ENCODE data around the gene RPL32.

Gene RPL32

GRCh38 chr3:12875857-12876836 lies 34.8 kb upstream of the RPL32 start:
- no peak for DNase-seq (ENCODE audit: low read depth)
- 0 out of 2 replicates have a peak, but pooled peaks have one; percentile 7 for TF ChIP-seq CTCF (conservative IDR thresholded peaks at IDR 0.05; ENCODE audit: low read length)
- peak overlapping the region; percentile 30 for H3K4me3 ChIP-seq (ENCODE audit: low read length)

DNA sequence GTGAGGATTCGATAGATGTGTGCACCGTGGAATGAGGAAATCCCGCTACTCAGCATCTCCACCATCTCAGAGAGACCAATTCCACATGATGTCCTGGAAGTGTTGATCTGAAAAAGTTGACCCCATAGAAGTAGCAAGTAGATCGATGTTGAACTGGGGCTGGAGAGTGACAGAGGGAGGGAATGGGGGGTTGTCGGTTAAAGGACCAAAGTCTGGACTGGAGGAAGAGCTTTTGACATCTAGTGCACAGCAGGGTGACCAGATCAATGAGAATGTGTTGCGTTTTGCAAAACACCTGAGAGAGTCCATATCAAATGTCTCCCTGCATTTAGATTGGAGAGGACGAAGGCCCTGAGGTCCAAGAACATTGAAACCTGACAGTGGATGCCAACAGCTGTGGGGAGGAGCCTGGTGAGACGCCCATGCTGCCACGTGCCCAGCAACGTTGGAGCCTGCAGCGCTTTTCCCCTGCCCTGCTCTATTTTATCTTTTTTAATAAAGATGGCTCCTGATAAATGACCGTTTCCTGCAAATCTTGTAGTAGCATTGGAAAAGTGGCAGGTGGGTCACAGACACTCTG lies 30.1 kb upstream of the RPL32 start:
- no peak overlapping the region for H3K4me3 ChIP-seq (ENCODE audit: low read length)
- no peak for DNase-seq (ENCODE audit: low read depth)
- TF ChIP-seq CTCF (conservative IDR thresholded peaks at IDR 0.05; ENCODE audit: low read length) = no peak

GRCh38 chr3:12870942-12871341 lies 29.6 kb upstream of the RPL32 start:
- peak; percentile 65 for DNase-seq (ENCODE audit: low read depth)
- no peak for TF ChIP-seq CTCF (conservative IDR thresholded peaks at IDR 0.05; ENCODE audit: low read length)
- no peak overlapping the region for H3K4me3 ChIP-seq (ENCODE audit: low read length)

- TF ChIP-seq CTCF (conservative IDR thresholded peaks at IDR 0.05; ENCODE audit: low read length) = no peak
- H3K4me3 ChIP-seq (ENCODE audit: low read length) = no peak overlapping the region
- no peak for DNase-seq (ENCODE audit: low read depth)
Measured at GRCh38 chr3:12869035-12869621, 27.8 kb upstream of the RPL32 start.

DNA sequence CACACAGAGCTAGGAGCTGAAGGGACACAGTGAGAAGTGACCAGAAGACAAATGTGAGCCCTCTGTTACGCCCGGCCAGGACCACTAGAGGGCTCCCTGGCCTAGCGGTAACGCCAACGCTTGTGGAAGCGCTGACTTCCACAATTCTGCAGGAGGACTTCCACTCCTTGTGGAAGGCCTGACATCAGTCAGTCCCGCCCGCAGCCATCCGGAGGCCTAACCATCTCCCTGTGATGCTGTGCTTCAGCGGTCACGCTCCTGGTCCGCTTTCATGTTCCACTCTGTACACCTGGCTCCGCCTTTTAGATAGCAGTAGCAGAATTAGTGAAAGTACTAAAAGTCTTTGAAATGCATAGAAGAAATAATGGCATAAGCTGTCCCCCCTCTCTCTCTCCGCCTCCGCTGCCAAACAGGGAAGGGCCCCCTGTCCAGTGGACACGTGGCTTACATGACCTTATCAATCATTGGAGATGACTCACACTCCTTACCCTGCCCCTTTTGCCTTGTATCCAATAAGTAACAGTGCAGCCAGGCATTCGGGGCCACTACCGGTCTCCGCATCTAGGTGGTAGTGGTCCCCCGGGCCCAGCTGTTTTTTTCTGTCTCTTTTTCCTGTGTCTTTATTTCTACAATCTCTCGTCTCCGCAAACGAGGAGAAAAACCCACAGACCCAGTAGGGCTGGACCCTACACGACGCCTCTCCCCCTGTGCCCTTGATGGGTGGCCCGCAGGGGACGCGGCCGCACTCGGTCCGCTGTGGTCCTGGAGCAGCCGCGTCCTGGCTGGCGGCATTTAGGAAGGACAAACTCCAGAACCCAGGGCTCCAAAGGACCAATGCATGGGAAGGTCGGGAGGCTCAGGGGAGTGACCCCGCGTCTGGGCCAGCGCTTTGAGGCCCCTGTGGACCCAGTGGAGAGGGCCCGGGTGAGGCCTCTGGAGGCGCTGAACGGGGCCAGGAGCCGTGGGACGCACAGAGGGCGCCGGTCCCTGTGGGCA lies 27.0 kb upstream of the RPL32 start:
- H3K4me3 ChIP-seq (ENCODE audit: low read length) = no peak overlapping the region
- peak; percentile 83 for DNase-seq (ENCODE audit: low read depth)
- TF ChIP-seq CTCF (conservative IDR thresholded peaks at IDR 0.05; ENCODE audit: low read length) = peak; percentile 95

- no peak for DNase-seq (ENCODE audit: low read depth)
- no peak for TF ChIP-seq CTCF (conservative IDR thresholded peaks at IDR 0.05; ENCODE audit: low read length)
- H3K4me3 ChIP-seq (ENCODE audit: low read length) = no peak overlapping the region
Measured at GRCh38 chr3:12866836-12867235, 25.5 kb upstream of the RPL32 start.

Measured in AG10803 (cell line).